IPS-NIHi7 (cell line): ENCODE measurements around the gene MARS2.
A peak's percentile ranks its signal among the peaks of the same experiment; 100 is the strongest.
"Not testable (repeated sequence)": the region's sequence is repeated elsewhere in the genome, so short reads cannot be mapped to it uniquely, and the experiment has no call there.

Source experiments
- DNase-seq: peaks from one replicate; pipeline ENCODE4 v3.0.0; 2012; ENCODE audit warnings: mixed read lengths; ENCODE audit errors: extremely low spot score

MARS2 gene

GRCh38 chr2:197706839-197707207 is 1.7 kb downstream of the MARS2 start:
- DNase-seq, result no peak

GRCh38 chr2:197707316-197708213 is 2.4 kb downstream of the MARS2 start:
- peak; percentile 26 for DNase-seq

- DNase-seq, result no peak
Measured at GRCh38 chr2:197708331-197708730, 3.2 kb downstream of the MARS2 start.

- DNase-seq, result not testable (repeated sequence)
Measured at GRCh38 chr2:197709140-197709539, 4.0 kb downstream of the MARS2 start.

GRCh38 chr2:197710424-197711042 is 5.4 kb downstream of the MARS2 start:
- no peak for DNase-seq

GRCh38 chr2:197711578-197711977 is 6.4 kb downstream of the MARS2 start:
- no peak for DNase-seq

- no peak for DNase-seq
Measured at GRCh38 chr2:197713271-197713670, 8.1 kb downstream of the MARS2 start.

- no peak for DNase-seq
Measured at GRCh38 chr2:197717863-197718262, 12.7 kb downstream of the MARS2 start.

GRCh38 chr2:197727011-197727410 is 21.8 kb downstream of the MARS2 start:
- DNase-seq, result no peak

- not testable (repeated sequence) for DNase-seq
Measured at GRCh38 chr2:197728555-197729544, 23.7 kb downstream of the MARS2 start.

GRCh38 chr2:197740200-197740599 is 35.0 kb downstream of the MARS2 start:
- DNase-seq, result no peak
